Measurements from ENCODE around the gene CERKL.

Gene CERKL

DNA sequence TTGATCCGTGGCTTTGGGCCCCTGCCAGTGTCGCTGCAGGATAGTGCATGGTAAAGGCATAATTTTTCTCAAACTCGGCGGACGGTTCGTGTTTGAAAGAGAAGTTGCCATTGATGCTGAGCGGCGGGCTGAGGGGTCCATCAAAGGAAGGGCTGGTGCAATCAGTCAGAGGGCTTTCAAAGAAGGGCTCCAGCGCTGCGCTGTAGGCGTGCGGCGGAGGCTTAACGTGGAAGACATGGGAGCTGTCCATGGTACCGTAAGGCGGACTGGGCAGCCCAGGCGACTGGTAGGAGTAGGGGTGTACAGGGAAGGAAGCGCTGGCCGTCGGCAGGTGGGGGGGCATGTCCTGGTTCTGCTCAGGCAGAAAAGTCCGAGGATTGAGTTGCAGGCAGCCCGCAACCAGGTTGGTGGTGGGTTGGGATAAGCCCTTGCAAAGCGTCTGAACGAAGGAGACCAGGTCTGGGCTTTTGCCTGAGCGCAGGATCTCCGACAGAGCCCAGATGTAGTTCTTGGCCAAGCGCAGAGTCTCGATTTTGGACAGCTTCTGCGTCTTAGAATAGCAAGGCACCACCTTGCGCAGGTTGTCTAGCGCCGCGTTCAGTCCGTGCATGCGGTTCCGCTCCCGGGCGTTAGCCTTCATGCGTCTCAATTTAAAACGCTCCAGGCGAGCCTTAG, 21.1 kb upstream of the CERKL start:
- TF ChIP-seq, protein P1, sequence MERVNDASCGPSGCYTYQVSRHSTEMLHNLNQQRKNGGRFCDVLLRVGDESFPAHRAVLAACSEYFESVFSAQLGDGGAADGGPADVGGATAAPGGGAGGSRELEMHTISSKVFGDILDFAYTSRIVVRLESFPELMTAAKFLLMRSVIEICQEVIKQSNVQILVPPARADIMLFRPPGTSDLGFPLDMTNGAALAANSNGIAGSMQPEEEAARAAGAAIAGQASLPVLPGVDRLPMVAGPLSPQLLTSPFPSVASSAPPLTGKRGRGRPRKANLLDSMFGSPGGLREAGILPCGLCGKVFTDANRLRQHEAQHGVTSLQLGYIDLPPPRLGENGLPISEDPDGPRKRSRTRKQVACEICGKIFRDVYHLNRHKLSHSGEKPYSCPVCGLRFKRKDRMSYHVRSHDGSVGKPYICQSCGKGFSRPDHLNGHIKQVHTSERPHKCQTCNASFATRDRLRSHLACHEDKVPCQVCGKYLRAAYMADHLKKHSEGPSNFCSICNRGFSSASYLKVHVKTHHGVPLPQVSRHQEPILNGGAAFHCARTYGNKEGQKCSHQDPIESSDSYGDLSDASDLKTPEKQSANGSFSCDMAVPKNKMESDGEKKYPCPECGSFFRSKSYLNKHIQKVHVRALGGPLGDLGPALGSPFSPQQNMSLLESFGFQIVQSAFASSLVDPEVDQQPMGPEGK (CRISPR knock-in tag; IDR thresholded peaks at IDR 0.05; ENCODE audit: borderline replicate concordance): no peak
- no peak for TF ChIP-seq RARB (CRISPR knock-in tag; IDR thresholded peaks at IDR 0.05)
- no peak for TF ChIP-seq OSR1 (CRISPR knock-in tag; IDR thresholded peaks at IDR 0.05)
- no peak for TF ChIP-seq ZC3H10 (CRISPR knock-in tag; IDR thresholded peaks at IDR 0.05)
- TF ChIP-seq ZNF70 (CRISPR knock-in tag; IDR thresholded peaks at IDR 0.05): no peak
- no peak for TF ChIP-seq CSDC2 (CRISPR knock-in tag; IDR thresholded peaks at IDR 0.05)
- no peak for TF ChIP-seq TOX (CRISPR knock-in tag; IDR thresholded peaks at IDR 0.05; ENCODE audit: borderline replicate concordance)
- no peak for TF ChIP-seq ESRRG (CRISPR knock-in tag; IDR thresholded peaks at IDR 0.05)
- TF ChIP-seq, protein P2, sequence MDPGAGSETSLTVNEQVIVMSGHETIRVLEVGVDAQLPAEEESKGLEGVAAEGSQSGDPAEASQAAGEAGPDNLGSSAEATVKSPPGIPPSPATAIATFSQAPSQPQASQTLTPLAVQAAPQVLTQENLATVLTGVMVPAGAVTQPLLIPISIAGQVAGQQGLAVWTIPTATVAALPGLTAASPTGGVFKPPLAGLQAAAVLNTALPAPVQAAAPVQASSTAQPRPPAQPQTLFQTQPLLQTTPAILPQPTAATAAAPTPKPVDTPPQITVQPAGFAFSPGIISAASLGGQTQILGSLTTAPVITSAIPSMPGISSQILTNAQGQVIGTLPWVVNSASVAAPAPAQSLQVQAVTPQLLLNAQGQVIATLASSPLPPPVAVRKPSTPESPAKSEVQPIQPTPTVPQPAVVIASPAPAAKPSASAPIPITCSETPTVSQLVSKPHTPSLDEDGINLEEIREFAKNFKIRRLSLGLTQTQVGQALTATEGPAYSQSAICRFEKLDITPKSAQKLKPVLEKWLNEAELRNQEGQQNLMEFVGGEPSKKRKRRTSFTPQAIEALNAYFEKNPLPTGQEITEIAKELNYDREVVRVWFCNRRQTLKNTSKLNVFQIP (CRISPR knock-in tag; IDR thresholded peaks at IDR 0.05; ENCODE audit: borderline replicate concordance, low read depth): no peak
- no peak for TF ChIP-seq ZFP3 (CRISPR knock-in tag; IDR thresholded peaks at IDR 0.05)
- TF ChIP-seq, protein P3, sequence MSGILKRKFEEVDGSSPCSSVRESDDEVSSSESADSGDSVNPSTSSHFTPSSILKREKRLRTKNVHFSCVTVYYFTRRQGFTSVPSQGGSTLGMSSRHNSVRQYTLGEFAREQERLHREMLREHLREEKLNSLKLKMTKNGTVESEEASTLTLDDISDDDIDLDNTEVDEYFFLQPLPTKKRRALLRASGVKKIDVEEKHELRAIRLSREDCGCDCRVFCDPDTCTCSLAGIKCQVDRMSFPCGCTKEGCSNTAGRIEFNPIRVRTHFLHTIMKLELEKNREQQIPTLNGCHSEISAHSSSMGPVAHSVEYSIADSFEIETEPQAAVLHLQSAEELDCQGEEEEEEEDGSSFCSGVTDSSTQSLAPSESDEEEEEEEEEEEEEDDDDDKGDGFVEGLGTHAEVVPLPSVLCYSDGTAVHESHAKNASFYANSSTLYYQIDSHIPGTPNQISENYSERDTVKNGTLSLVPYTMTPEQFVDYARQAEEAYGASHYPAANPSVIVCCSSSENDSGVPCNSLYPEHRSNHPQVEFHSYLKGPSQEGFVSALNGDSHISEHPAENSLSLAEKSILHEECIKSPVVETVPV (CRISPR knock-in tag; IDR thresholded peaks at IDR 0.05): no peak
- no peak for ATAC-seq

DNA sequence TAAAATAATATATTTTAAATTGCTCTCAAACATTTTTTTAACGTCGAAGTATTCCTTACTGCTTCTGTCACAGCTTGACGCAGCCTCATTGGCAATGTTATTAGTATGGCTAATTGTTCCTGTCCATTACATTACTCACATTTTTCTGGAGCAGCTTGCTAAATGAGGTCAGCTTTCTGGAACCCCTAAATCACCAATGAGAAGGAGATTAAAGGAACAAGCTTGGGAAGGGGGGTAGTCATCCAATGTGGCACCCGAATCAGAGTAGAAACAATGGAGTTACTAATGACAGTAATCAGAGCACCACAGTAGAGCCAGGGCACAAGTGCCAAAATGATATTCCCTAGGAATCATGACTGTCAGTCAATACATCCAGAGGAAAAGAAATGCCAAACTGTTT, 18.3 kb upstream of the CERKL start:
- TF ChIP-seq ISL1 (CRISPR knock-in tag; IDR thresholded peaks at IDR 0.05): 0 out of 2 replicates have a peak, but pooled peaks have one; percentile 17
- TF ChIP-seq ZFP3 (CRISPR knock-in tag; IDR thresholded peaks at IDR 0.05): no peak

DNA sequence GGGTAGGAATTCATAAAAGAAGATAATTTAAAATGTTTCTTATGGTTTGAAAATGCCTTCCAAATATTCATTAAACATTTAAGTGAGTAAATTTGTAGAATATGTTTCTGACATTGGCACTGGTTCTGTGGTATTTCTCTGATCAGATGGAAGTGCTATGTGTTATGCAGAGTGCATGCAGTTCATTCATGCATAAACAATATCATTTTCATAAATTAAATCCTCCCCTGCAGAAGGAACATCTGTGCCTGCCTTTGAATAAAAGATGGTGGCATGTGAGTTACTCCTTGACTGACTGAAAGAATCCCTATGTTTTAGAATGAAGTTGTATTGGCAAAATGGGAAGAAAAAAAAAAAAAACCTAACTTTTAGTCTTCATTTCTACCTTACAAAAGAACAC, 17.6 kb upstream of the CERKL start:
- TF ChIP-seq, protein P2 (CRISPR knock-in tag; IDR thresholded peaks at IDR 0.05; ENCODE audit: borderline replicate concordance, low read depth): no peak
- no peak for TF ChIP-seq TOX (CRISPR knock-in tag; IDR thresholded peaks at IDR 0.05; ENCODE audit: borderline replicate concordance)
- no peak for TF ChIP-seq ZNF8 (CRISPR knock-in tag; IDR thresholded peaks at IDR 0.05)
- TF ChIP-seq, protein P1 (CRISPR knock-in tag; IDR thresholded peaks at IDR 0.05; ENCODE audit: borderline replicate concordance): no peak
- no peak for TF ChIP-seq PPARA (CRISPR knock-in tag; IDR thresholded peaks at IDR 0.05; ENCODE audit: borderline replicate concordance)
- TF ChIP-seq ARNTL (CRISPR knock-in tag; IDR thresholded peaks at IDR 0.05; ENCODE audit: borderline replicate concordance, low read depth): no peak
- no peak for TF ChIP-seq RARB (CRISPR knock-in tag; IDR thresholded peaks at IDR 0.05)
- no peak for TF ChIP-seq ZFP30 (CRISPR knock-in tag; IDR thresholded peaks at IDR 0.05)
- no peak for TF ChIP-seq TCF4 (CRISPR knock-in tag; IDR thresholded peaks at IDR 0.05; ENCODE audit: borderline replicate concordance)
- no peak for TF ChIP-seq ISL1 (CRISPR knock-in tag; IDR thresholded peaks at IDR 0.05)
- TF ChIP-seq GLIS3 (CRISPR knock-in tag; IDR thresholded peaks at IDR 0.05): no peak
- TF ChIP-seq, protein P4, sequence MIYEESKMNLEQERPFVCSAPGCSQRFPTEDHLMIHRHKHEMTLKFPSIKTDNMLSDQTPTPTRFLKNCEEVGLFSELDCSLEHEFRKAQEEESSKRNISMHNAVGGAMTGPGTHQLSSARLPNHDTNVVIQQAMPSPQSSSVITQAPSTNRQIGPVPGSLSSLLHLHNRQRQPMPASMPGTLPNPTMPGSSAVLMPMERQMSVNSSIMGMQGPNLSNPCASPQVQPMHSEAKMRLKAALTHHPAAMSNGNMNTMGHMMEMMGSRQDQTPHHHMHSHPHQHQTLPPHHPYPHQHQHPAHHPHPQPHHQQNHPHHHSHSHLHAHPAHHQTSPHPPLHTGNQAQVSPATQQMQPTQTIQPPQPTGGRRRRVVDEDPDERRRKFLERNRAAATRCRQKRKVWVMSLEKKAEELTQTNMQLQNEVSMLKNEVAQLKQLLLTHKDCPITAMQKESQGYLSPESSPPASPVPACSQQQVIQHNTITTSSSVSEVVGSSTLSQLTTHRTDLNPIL (CRISPR knock-in tag; IDR thresholded peaks at IDR 0.05; ENCODE audit: low read depth): no peak
- TF ChIP-seq ZNF70 (CRISPR knock-in tag; IDR thresholded peaks at IDR 0.05): no peak
- no peak for TF ChIP-seq ZNF565 (CRISPR knock-in tag; conservative IDR thresholded peaks at IDR 0.05; ENCODE audit: low read depth)
- TF ChIP-seq, protein P3 (CRISPR knock-in tag; IDR thresholded peaks at IDR 0.05): no peak
- no peak for TF ChIP-seq SNAI2 (CRISPR knock-in tag; IDR thresholded peaks at IDR 0.05)
- no peak for TF ChIP-seq ESRRG (CRISPR knock-in tag; IDR thresholded peaks at IDR 0.05)
- no peak for TF ChIP-seq BACH2 (CRISPR knock-in tag; IDR thresholded peaks at IDR 0.05; ENCODE audit: borderline replicate concordance)
- no peak for TF ChIP-seq OSR1 (CRISPR knock-in tag; IDR thresholded peaks at IDR 0.05)
- no peak for TF ChIP-seq CSDC2 (CRISPR knock-in tag; IDR thresholded peaks at IDR 0.05)
- no peak for ATAC-seq

More for the DNA sequence above, 18.3 kb upstream of the CERKL start:
- no peak for ATAC-seq

All from SK-N-SH treated with all-trans-retinoic acid at 6 μM for 48 hours (cell line).